Coronary artery (tissue), 2 donors: ENCODE data around the gene ZNF586.

Source experiments
- DNase-seq: peaks from one replicate; pipeline ENCODE4 v3.0.0-alpha.2; 2017; ENCODE audit warnings: low spot score
- H3K27ac ChIP-seq, 2 donors: fragments of 200-600 bp; sonication (generic); one replicate each; pipeline ENCODE4 v1.5.1; 2016 to 2019
- H3K4me3 ChIP-seq: fragments of 200-600 bp; sonication (generic); 2 replicates; pipeline ENCODE4 v1.5.1; 2016; ENCODE audit warnings: mild to moderate bottlenecking, moderate library complexity
- CTCF ChIP-seq: fragments of 200-600 bp; sonication (generic); IDR thresholded peaks from one replicate; pipeline ENCODE4 v1.5.1; 2019; ENCODE audit warnings: antibody characterized with exemption

Gene ZNF586

GRCh38 chr19:57813919-57814504, 44.5 kb downstream of the ZNF586 start:
- H3K27ac ChIP-seq = peak overlapping the region; percentile 58 to 83
- DNase-seq = no peak
- no peak for TF ChIP-seq CTCF
- peak overlapping the region; percentile 89 for H3K4me3 ChIP-seq

GRCh38 chr19:57814505-57815246, 45.2 kb downstream of the ZNF586 start, which contains the start of gene ZNF552:
Gene ZNF552 (minus strand): TSS chr19:57814913. CDS start chr19:57814743, 170 bp downstream.
- TF ChIP-seq CTCF = no peak
- peak within 1 kb of the TSS; percentile 58 to 83 for H3K27ac ChIP-seq
- peak within 1 kb of the TSS; percentile 89 for H3K4me3 ChIP-seq
- peak; percentile 90 for DNase-seq

GRCh38 chr19:57815247-57816075, 46.0 kb downstream of the ZNF586 start:
- no peak for TF ChIP-seq CTCF
- Histone ChIP-seq H3K27ac (peak overlapping the region; percentile 58 to 83), H3K4me3 (peak overlapping the region; percentile 89)
- no peak for DNase-seq

- TF ChIP-seq CTCF = no peak
- Histone ChIP-seq H3K27ac (no peak overlapping the region), H3K4me3 (no peak overlapping the region)
- DNase-seq = no peak
Measured at GRCh38 chr19:57816652-57817051, 47.2 kb downstream of the ZNF586 start.

GRCh38 chr19:57817976-57818375, 48.5 kb downstream of the ZNF586 start:
- TF ChIP-seq CTCF = no peak
- Histone ChIP-seq H3K27ac (no peak overlapping the region), H3K4me3 (no peak overlapping the region)
- no peak for DNase-seq

GRCh38 chr19:57818378-57818777, 48.9 kb downstream of the ZNF586 start:
- H3K4me3 ChIP-seq = no peak overlapping the region

More at GRCh38 chr19:57818378-57818777, 48.9 kb downstream of the ZNF586 start:
- DNase-seq = no peak
- no peak for TF ChIP-seq CTCF
- no peak overlapping the region for H3K27ac ChIP-seq
